ENCODE data around the gene LHX2.

LHX2 gene

DNA sequence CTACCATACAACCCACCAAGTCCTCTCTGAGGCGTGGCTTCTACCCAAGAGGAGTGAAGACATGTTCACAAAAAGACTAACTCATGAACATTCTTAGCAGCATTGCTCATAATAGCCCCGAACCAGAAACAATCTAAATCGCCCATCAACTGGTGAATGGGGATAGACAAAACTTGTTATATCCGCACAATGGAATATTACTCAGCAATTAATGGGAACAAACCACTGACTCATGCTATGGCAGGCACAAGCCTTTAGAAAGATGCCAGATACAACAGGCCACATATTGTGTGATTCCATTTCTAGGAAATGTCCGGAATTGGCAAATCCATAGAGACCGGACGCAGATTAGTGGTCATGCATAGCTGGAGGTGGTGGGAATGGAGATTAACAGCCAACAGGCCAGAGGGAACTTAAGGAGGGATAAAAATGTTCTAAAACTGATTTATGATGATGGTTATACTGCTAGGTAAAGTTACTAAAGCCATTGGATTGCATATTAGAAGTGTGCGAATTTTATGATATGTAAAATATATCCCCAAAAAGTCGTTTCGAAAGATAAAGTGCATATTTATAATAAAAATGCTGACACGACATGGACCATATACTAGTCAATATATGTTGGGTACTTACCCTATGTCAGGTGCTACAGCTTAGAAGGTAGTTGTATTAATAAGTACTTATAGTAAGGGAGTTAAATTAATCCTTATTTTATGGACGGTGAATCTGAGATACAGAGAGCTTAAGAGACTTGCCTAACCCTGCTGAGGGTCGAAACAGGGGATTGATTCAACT, 55.4 kb downstream of the LHX2 start:
- DNase-seq (ENCODE audit: low read depth) = no peak

DNA sequence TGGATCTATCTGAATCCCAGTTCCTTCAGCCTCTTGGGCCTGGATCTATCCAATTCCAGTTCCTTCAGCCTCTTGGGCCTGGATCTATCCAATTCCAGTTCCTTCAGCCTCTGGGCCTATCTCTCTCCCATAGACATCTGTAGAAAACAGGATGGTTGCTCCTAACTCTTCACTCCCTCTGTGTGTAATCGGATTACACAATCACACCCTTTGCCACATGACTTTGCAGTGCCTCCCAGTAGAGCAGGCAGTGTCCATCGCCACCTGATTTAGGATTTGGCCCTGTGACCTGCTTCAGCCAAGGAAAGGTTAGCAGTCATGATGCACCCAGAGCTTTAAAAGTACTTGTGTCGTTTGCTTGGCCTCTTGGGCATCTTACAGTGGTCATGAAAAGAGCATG, 56.7 kb downstream of the LHX2 start:
- no peak for DNase-seq (ENCODE audit: low read depth)

DNA sequence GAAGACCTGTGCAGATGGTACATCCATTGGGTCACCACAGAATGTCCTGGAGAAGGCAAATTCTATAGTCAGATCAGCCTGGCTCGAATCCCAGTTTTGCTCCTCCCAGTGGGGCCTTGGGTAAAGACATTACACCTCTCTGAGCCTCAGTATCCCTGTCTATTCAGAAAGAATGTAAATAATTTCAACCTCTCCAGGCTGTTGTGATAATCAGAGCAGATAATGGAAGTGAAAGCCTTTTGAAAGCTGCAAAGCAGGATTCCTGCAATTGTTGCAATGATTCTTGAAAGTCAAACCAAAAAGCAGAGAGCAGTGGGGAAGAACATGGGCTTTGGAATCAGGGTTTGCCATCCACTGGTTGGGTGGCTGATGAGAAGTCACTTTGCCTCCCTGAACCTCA, 63.2 kb downstream of the LHX2 start:
- no peak for DNase-seq (ENCODE audit: low read depth)

DNA sequence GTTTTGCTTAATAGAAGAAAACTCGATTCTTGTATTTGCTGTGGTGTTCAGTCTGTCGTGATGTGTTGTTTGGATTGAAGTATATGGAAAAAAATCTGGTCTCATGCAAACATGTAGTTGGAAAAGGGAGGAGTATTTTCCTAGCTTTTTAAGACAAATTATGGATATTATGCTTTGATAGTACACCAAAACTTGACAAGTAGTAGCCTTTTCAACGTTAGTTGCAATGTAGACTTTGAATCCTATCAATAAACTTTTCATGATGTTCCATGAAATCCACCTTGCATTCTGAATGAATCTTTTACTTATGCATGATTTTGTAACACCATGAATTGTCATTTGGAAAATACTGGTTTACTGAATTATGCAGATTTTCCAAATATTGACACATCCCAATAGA, 64.2 kb downstream of the LHX2 start:
- DNase-seq (ENCODE audit: low read depth) = no peak

DNA sequence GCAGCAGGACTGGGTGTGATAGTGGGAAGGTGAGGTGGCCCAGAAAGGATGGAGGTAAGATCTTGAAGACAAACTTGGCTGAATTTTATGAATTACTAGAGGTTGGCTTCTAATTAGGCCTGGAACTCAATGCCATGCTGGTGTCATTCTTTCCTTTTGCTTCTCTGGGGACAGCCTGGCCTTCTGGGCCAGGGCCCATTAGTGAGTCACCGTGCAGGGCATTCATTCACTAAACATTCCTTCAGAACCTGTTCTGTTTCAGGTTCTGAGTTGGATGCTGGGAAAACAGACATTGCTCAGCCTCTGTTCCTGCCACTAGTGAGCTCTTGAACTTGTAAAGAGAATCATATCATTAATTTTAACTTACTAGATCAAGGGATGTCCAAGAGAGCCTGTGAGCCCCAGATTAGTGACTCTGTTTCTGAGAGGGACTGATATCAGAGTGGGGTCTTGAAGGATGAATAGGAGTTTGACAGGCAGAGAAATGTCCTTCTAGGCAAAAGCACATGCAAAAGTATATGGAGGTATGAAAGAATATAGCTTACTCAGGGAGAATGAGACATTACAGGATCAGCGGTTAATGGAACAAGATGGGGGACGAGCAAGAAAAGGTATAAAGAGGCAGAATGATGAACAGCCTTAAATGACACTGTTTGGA, 66.5 kb downstream of the LHX2 start:
- no peak for DNase-seq (ENCODE audit: low read depth)

DNA sequence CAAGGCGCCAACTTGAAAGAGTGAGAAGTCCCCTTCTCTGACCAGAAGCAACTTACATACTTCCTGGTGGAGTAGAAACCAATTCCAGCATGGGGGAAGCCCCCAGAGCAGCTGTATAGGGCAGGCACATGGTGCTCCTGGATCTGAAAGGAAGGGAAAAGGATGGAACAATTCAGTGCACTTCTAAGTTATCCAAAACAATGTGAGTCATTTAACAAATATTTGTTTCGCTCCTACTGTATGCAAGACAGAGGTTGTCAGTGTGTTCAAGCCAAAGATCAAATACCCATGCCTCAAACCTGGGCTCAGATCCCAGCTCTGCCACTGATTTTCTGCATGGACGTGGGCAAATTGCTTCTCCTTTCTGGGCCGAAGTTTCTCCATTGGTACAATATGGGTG, 67.1 kb downstream of the LHX2 start:
- DNase-seq (ENCODE audit: low read depth) = no peak

DNA sequence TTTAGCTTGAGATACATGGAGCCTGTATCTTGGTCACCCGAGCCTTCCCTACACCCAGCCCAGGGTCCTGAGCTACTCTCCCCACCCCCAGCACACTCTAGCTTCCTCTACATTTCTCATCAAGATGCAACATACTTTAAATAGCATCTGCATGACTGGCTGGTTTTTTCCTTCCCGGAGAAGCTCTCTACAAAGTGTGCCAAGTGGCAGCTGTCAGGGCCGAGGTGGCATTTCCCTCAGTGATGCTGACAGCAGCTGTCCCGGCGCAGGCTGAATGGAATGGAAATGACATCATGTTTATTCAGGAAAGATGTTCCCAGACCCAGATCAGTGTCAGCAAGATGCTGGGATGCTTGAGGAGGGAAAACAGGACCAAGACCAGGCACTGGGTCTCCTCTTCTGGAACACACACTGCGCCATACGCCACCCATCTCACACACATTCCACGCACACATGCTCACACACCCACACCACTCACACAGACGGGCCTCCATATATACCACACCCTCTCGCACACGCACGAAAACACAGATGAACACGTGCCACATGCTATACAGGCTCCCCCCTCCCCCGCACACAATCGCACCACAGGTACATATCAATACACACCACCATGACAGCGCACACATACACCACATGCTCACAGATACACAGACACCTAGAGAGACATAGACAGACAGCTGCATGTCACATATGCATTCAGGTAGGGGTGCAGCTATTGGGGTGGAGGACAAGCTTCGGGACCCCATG, 67.8 kb downstream of the LHX2 start:
- DNase-seq (ENCODE audit: low read depth) = no peak

DNA sequence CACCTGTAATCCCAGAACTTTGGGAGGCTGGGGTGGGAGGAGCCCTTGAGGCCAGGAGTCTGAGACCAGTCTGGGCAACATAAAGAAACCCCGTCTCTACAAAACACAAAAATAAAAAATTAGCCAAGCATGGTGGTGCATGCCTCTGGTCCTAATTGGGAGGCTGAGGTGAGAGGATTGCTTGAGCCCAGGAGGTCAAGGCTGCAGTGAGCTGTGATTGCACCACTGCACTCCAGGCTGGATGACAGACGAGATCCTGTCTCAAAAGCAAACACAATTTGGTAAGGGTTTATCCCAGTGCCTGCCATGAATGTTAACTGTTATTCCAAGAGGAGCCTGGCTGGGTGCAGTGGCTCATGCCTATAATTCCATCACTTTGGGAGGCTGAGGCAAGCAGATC, 71.1 kb downstream of the LHX2 start:
- no peak for DNase-seq (ENCODE audit: low read depth)

Measured in activated T-helper 1 cell treated with Interleukin-2 at 50 U/mL for 16 hours (primary cell).